Spinal cord (tissue), 10 donors: ENCODE measurements around the gene UVSSA. TPM values are rescaled to one million over a fixed set of nuclear protein-coding genes. Genes with fewer than 3 reads are reported as not detected.

Experiments used
- DNase-seq, 6 donors: peaks; one replicate each; pipeline versions ENCODE4 v3.0.0 to v3.0.0-alpha.2; 2013 to 2015; ENCODE audit warnings: low spot score in 6 of 6, low read depth in 4 of 6
- H3K27ac ChIP-seq: one replicate; pipeline ENCODE4 v1.5.1; 2013; ENCODE audit warnings: low read depth, low read length, control low read depth
- H3K27me3 ChIP-seq: one replicate; pipeline ENCODE4 v1.6.1; 2013; ENCODE audit warnings: low read length; ENCODE audit not compliant: control insufficient read depth, insufficient read depth
- H3K36me3 ChIP-seq: one replicate; pipeline ENCODE4 v1.6.1; 2013; ENCODE audit warnings: low read length; ENCODE audit not compliant: control insufficient read depth, insufficient read depth
- H3K4me1 ChIP-seq: one replicate; pipeline ENCODE4 v1.6.1; 2013; ENCODE audit warnings: low read length; ENCODE audit not compliant: control insufficient read depth, insufficient read depth
- H3K4me3 ChIP-seq: one replicate; pipeline ENCODE4 v1.5.1; 2013; ENCODE audit warnings: low read depth, low read length, control low read depth
- H3K9me3 ChIP-seq: one replicate; pipeline ENCODE4 v1.6.1; 2013; ENCODE audit warnings: low read length; ENCODE audit not compliant: control insufficient read depth, insufficient read depth
- WGBS: methylation state at CpG from one replicate; pipeline ENCODE4 v1.1.5; 2013; ENCODE audit warnings: missing lambda C conversion rate; ENCODE audit not compliant: insufficient coverage; 5-methylcytosine and 5-hydroxymethylcytosine counted together
- polyA plus RNA-seq, 2 donors: library from polyadenylated mRNA; unstranded; fragments of 120-200 nt; gene quantifications; one replicate each; pipeline ENCODE4 v1.2.1, GENCODE V29; 2013; ENCODE audit not compliant: insufficient read length in 2 of 2
- total RNA-seq, 2 donors: library from RNA; depleted of rRNA in 1 of 2; stranded (reverse); fragments of 120-200 nt in 1 of 2; fragments of >200 nt in 1 of 2; gene quantifications; one replicate each; pipeline versions ENCODE4 v1.2.3 to v1.2.4, GENCODE V29; 2013 to 2014
- donor health status: healthy.

The UVSSA gene
- total and polyA plus RNA-seq, 4 donors, result 7.5 to 27.7 (median 17.1) TPM

- H3K9me3 ChIP-seq, result no peaks in the 10 kb centered on the region
- no peak for DNase-seq
- no peaks in the 10 kb centered on the region for H3K27me3 ChIP-seq
- H3K27ac ChIP-seq, result no peak overlapping the region
- no peaks in the 10 kb centered on the region for H3K4me1 ChIP-seq
- peaks cover 97% of the 10 kb centered on the region for H3K36me3 ChIP-seq
- no peak overlapping the region for H3K4me3 ChIP-seq
- WGBS, result 94% methylated on average over 28 of the region's 35 CpGs
Measured at GRCh38 chr4:1325681-1326635, 21.1 kb upstream of the UVSSA start.

- no peak for DNase-seq
- no peak overlapping the region for H3K27ac ChIP-seq
- H3K4me3 ChIP-seq, result no peak overlapping the region
- peaks cover 6% of the 10 kb centered on the region for H3K4me1 ChIP-seq
- H3K9me3 ChIP-seq, result no peaks in the 10 kb centered on the region
- no peaks in the 10 kb centered on the region for H3K27me3 ChIP-seq
- H3K36me3 ChIP-seq, result peaks cover 100% of the 10 kb centered on the region
- WGBS, result 96% methylated on average over 30 of the region's 30 CpGs
Measured at GRCh38 chr4:1326751-1327525, 20.1 kb upstream of the UVSSA start.

GRCh38 chr4:1327526-1328266 is 19.3 kb upstream of the UVSSA start:
- H3K27me3 ChIP-seq, result no peaks in the 10 kb centered on the region
- 97% methylated on average over 33 of the region's 33 CpGs for WGBS
- H3K27ac ChIP-seq, result no peak overlapping the region
- no peak for DNase-seq
- H3K4me1 ChIP-seq, result peaks cover 6% of the 10 kb centered on the region
- H3K9me3 ChIP-seq, result no peaks in the 10 kb centered on the region
- no peak overlapping the region for H3K4me3 ChIP-seq
- H3K36me3 ChIP-seq, result peaks cover 100% of the 10 kb centered on the region

GRCh38 chr4:1328267-1329155 is 18.5 kb upstream of the UVSSA start:
- Histone ChIP-seq H3K4me3 (no peak overlapping the region), H3K27ac (no peak overlapping the region), H3K9me3 (no peaks in the 10 kb centered on the region), H3K36me3 (peaks cover 100% of the 10 kb centered on the region), H3K4me1 (peaks cover 6% of the 10 kb centered on the region), H3K27me3 (no peaks in the 10 kb centered on the region)
- DNase-seq, result no peak
- 95% methylated on average over 51 of the region's 51 CpGs for WGBS

- H3K36me3 ChIP-seq, result peaks cover 94% of the 10 kb centered on the region
- 91% methylated on average over 33 of the region's 34 CpGs for WGBS
- no peaks in the 10 kb centered on the region for H3K27me3 ChIP-seq
- peaks cover 13% of the 10 kb centered on the region for H3K4me1 ChIP-seq
- H3K9me3 ChIP-seq, result no peaks in the 10 kb centered on the region
- DNase-seq, result no peak
- H3K4me3 ChIP-seq, result no peak overlapping the region
- no peak overlapping the region for H3K27ac ChIP-seq
Measured at GRCh38 chr4:1329408-1330371, 17.3 kb upstream of the UVSSA start.

- no peak overlapping the region for H3K27ac ChIP-seq
- no peak for DNase-seq
- 90% methylated on average over 31 of the region's 34 CpGs for WGBS
Measured at GRCh38 chr4:1330761-1331590, 16.0 kb upstream of the UVSSA start.

GRCh38 chr4:1331591-1332353 is 15.2 kb upstream of the UVSSA start:
- Histone ChIP-seq H3K27ac (no peak overlapping the region), H3K27me3 (no peaks in the 10 kb centered on the region), H3K4me1 (peaks cover 17% of the 10 kb centered on the region), H3K36me3 (peaks cover 77% of the 10 kb centered on the region), H3K4me3 (no peak overlapping the region), H3K9me3 (no peaks in the 10 kb centered on the region)
- no peak for DNase-seq
- 94% methylated on average over 20 of the region's 21 CpGs for WGBS

More at GRCh38 chr4:1330761-1331590, 16.0 kb upstream of the UVSSA start:
- peaks cover 82% of the 10 kb centered on the region for H3K36me3 ChIP-seq
- no peaks in the 10 kb centered on the region for H3K9me3 ChIP-seq
- H3K4me1 ChIP-seq, result peaks cover 17% of the 10 kb centered on the region
- no peaks in the 10 kb centered on the region for H3K27me3 ChIP-seq
- no peak overlapping the region for H3K4me3 ChIP-seq
